ENCODE data around the gene CDKL1.

The CDKL1 gene

DNA sequence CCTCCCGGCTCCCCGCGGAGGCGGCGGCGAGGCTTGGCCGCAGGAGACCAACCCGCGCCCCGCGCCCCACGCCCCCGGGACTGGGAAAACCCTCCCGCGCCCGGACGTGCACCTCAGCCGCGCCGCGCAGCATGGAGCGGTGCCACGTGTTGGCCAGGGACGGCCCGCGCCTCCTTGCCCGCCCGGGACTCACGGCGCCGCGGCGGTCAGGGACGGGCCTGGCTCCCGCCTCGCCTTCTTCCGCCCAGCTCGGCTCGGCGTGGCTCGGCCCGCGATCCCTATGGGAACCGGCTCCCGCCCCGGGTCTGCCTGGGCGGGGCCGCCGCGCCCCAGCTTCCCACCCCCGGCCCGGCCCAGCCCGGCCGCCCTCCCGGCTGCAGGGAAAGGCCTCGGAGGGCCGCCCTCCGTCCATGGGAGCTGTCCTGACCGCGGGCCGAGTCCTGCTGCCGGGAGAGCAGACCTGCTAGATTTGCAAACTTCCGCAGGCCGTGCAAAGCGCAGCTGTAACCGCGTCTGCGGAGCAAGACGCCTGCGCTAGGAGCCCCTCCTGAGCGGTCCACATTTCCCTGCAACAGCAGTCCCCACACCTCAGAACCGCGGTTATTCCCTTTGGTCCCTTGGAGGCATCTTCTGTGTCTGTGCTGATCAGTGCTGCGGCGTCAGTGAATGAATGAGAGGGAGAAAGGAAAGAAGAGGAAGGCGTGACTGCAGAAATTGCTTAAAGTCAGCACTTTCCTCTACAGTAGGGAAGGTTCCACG lies at the start of gene CDKL1:
TSS of gene CDKL1 (minus strand) at position 251 of the 759 bp plus-strand sequence. CDS start 1,013 bp downstream, outside the sequence.
- peak in 47 of 58 donors; percentile 6 to 83 (median 45) for DNase-seq

DNA sequence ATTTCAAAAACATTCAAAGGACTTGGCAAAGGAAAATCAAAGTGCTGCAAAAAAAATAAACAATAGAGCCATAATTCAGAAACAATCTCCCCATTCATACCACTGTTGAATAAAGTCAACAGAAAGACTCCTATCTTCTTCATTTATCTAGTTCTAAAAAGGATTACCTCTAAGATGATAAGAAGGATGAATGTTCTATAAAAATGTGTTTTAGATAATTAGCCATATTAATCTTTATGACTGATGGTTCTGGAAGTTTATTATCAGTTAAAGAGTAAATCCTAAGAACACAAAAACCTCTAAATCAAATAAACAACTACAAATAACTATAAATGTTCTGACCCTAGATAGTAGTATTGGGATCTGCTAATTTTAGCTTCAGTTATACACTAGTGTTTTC lies 37.8 kb upstream of the CDKL1 start:
- no peak for DNase-seq

DNA sequence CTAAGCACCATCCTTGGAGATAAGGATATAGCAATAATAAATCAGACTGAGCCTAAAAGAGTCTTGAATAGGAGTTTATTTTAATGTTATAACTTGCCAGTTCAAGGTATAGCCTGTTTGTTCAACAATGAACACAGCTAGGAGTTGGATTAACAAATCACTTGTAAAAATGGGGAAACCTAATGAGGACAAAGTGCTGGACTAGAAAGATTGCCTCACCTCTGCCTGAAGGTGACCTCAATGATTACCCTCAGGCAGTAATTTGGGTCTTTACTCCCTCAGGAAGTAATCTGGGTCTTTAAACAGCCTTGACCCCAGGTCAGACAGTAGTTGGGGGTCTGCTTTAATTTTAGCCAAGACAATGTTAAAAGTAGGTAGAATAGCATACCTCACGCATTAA lies 35.5 kb upstream of the CDKL1 start:
- DNase-seq: no peak

DNA sequence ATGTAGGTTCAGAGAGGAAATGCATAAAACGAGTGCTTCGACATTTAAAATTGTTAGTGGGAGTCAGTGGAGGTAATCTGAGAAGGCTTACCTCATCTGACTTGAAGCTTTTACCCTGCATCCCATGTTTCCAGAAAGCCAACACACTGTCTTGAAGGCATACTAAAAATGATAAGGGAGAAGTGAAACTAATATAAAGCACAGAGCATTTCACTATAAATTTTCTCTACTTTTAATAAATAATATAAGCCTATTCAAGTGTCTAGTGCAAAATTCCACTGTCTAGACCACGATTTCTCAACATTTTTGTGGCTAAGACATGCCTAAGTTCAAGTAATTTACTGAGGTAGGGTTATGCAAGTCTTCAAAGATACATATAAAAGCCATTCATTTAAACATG lies 29.1 kb upstream of the CDKL1 start:
- no peak for DNase-seq

DNA sequence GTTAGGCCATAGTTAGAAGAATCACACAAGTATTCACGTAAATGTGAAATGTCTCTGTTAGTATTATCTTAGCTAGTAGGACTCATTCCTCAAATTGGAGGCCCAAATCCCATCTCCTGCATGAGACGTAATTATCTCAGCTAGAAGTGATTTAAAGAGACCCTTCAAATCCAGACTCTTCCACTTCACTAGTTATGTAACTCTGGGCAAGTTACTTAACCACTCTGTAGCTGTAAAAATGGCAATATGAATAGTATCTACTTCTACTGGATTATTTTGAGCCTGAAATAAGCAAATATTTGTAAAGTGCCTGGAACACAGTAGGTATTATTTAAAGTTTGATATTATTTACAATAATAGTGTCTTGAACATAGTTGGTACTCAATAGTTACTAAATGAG lies 28.4 kb upstream of the CDKL1 start:
- no peak for DNase-seq

DNA sequence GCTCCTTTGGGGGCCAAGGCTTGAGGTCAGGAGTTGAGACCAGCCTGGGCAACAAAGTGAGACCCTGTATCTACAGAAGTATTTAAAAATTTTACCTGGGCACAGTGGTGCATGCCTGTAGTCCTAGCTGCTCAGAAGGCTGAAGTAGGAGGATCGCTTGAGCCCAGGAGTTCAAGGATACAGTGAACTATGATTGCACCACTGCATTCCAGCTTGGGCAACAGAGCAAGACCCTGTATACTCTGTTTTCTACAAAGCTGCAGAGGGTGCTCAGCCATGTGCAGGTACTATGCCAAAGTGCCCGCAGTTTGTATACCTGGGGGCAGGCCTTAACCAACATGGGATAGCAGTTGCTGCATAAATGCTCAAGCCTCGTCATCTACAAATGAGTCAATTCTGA lies 26.8 kb upstream of the CDKL1 start:
- DNase-seq: no peak

DNA sequence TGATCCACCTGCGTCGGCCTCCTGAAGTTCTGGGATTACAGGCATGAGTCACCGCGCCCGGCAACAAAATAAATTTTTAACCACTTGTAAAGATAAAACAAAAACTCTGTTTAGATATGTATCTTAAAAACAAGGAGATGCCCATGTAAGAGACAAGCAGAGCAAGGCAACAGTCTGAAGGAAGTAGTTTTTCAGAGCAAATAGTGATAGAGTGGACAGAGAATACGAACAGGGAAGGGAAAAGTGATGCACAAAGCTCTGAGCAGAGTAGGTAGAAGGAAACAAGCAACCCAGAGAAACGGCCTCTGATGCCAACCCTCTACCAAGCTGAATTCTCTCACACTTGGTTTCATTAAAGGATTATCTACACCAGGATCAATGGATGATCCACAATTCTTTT lies 24.8 kb upstream of the CDKL1 start:
- DNase-seq: no peak

DNA sequence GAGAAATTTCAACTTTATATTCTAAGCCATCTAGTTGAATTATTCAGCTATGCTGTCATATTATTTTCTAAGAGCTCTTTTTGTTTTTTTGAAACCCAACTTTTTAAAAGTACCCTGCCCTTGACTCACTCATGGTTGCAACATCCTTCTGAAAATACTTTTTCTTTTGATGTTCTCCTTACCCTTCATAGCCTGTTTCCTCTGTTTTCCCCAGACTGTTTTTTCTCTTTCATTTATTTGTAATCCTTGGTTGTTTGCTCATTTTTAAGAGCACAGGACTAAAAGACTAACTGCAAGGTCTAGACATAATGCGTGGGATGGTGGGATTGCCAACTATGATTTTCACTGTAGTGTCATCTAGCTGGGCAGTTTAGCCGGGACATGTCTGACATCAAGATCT lies 21.2 kb upstream of the CDKL1 start:
- DNase-seq: no peak

DNA sequence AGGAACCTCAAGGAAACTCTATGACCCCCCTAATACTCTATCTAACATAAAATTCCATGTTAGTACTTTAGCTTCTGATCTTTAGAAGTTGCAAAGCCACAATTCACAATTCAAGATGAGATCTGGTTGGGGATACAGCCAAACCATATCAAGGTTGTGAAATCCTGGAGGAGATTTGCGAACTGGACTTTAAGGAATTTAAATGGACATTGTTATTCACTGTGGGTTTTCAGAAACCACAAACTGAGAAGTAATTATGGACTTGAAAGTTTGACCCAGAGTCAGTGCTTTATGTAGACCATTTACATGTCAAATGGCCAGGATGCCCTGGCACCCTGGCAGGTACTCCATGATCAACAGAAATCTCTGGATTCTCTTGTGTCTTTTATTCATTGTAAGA lies 14.2 kb upstream of the CDKL1 start:
- no peak for DNase-seq

DNA sequence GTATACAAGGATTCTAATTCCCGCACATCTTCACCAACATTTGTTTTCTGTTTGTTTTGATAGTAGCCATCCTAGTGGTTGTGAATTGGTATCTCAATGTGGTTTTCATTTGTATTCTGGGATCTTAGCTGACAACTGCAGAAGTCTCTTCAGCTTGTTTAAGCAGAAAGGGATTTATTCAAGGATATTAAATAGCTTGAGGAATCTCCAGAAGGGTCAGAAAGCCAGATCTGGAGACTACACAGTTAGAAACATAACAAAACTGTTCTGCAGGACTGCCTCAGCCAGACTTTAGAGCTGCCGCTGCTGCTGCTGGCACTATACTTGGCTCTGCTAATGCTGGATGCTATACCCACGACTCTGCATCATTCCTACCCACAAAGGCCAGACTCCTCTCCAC lies 13.4 kb upstream of the CDKL1 start:
- no peak for DNase-seq

DNA sequence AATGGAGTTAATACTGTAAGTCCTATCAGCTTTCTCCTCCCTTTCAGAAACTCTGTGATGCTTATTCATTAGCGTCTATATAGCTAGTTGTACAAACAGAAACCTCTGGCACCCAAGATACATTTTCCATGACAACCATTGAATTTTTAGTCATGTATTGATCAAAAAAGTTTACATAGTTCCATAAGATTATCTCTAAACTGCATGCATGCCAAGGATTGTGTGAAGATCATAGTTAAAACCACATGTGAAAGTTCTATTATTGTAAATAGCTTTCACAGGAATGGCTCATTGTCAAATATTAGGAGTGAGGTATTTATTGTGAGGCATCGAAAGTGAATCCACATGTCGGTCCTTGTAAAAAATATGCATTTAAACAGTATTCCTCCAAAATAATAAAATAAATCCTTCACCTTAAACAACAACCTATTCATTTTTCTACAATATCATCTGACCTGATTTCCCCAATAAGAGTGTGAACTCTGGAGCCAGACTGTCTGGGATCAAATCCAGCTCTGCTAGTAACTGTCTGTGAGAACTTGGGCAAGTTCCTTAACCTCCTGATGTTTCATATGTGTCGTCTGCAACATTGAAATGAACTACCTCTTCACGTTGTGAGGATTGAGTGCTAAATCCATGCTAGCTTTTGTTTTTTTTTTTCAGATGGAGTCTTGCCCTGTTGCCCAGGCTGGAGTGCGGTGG lies 10.6 kb upstream of the CDKL1 start:
- no peak for DNase-seq

DNA sequence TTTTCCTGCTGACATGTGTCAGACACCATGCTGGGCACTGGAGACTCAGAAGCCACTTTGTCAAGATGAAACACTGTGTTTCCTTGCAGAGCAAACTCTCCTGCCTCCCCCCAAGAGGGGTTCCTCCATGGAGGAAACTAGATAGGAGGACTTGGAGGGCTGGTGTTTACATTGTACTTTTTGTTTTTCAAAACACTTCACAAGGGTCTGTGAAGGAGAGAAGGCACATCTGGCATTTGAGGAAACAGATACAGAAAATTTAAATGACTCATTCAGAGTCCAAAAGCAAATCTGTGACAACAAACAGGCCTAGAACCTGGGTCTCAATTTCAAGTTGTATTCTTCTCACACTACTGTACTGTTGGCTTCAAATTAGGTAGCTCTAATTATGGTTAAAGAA lies 6.7 kb upstream of the CDKL1 start:
- no peak for DNase-seq

DNA sequence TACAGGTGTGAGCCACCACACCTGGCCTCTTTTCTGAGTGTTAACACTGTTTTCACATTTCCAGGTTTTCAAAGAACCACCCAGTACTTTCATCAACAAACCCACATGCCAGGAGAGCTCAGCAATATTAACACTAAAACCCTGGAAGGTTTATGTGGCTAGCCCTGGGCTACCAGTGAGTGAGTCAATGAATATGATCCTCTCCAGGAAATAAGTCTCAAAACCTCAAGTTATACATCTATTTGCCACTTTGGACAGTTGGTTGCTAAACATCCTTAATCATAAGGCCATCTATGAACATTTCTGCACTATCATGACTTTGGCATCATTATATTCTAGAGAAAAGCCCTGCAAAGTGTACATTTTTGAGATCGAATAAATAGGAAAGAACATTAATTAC lies 6.3 kb upstream of the CDKL1 start:
- no peak for DNase-seq

DNA sequence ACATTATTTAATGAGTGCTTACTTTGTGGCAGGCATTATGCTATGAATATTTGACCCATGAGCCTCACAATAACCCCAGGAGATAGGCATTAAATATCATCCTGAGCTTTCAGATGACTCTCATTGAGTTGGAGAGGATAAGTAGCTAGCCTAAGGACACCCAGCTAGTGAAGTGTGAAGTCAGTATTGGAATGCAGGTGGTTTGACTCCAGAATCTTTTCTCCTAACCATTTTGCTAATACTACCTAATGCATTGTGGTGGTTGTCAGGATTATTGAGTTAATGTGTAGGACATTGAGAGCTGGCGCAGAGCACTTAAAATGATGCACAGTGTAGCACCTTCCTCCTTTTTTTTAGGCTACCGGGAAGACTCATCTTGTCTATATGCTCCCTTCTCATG lies 3.8 kb upstream of the CDKL1 start:
- DNase-seq: no peak

DNA sequence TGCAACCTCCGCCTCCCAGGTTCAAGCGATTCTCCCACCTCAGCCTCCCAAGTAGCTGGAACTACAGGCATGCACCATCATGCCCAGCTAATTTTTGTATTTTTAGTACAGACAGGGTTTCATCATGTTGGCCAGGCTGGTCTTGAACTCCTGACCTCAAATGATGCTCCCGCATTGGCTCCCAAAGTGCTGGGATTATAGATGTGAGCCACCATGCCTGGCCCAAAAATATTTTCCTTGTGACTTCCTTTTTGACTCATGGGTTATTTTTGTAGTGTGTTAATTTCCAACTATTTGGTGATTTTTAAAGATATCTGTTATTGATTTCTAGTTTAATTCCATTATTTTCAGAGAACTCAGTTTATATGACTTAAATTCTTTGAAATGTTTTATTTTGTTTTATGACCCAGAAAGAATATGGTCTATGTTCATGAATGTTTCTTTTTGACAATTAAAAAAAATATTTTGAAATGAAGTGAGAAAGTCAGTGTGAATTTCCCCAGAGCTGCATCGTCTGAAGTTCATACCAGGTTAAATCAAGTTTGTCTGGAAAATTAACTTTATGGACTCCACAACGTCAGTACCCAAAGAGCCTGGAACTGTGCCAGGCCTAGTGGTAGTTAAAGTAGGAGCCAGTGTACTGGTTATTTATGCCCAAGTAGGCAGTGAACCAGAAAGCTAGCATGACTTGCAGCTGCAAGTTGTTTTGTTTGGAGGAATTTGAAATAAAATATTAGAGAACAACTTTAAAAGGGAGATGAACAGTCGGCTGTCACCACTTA lies 2.8 kb upstream of the CDKL1 start:
- peak in 1 of 58 donors; percentile 29 for DNase-seq

DNA sequence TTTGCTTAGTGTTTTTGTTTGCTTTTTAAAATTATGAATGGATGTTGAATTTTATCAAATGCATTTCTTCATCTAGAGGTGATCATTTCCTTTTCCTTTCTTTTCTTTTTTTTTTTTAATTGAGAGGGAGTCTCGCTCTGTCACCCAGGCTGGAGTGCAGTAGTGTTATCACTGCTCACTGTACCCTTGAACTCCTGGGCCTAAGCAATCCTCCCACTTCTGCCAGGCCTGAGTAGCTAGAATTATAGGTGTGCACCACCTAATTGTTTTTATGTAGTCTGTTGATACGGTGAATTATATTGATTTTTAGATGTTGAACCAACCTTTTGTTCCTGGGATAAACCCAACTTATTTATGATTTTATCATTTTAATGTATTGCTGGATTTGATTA lies 1.5 kb upstream of the CDKL1 start:
- no peak for DNase-seq

DNA sequence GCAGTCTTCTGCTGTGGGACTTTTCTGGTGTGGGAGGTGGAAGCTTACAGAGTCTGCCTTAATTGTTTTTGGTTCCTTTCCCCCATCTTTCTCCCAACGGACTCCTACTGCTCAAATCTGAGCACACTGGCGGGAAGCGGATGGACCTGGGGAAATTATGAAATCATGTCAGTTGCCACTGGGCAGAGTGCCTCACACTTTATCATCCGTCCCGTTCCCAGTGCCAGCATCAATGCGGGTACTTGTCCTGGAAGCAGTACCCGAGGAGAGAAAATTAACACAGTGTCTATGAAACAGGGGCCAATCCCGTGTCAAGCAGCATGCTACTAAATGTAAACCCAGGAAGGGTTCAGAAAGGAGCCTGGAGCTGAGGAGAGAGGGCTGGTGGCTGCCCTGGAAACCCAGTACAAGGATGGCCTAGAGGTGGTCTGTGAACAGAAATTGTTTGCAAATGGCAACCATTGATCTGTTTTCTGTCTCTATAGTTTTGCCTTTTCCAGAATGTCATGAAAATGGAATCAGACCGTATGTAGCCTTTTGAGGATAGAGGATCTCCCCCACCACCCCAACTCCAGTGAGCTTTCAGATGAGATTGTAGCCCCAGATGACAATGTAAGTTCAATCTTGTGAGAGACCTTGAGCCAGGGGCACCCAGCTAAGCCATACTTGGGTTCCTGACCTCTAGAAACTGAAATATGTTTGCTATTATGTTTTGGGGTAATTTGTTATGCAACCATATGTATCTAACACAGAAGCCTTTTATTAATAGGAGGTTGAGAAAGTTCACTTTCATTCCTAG lies 908 bp upstream of the CDKL1 start:
- peak in 23 of 58 donors; percentile 5 to 73 (median 35) for DNase-seq

DNA sequence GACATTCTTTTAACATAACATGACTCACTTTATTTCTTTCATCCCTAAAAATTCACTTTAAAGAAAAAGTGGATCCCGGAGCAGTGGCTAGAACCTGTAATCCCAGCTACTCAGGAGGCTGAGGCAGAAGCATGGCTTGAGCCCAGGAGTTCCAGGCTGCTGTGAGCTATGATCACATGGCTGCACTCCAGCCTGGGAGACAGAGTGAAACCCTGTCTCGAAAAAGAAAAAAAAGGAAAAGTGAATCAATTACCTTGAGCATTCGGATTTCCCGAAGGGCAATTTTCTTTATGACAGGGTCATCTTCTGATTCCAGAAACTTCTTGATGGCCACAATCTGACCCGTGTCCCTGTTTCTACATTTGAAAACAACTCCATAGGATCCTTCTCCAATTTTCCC lies 1.2 kb downstream of the CDKL1 start:
- DNase-seq: peak in 7 of 58 donors; percentile 4 to 15 (median 7)

DNA sequence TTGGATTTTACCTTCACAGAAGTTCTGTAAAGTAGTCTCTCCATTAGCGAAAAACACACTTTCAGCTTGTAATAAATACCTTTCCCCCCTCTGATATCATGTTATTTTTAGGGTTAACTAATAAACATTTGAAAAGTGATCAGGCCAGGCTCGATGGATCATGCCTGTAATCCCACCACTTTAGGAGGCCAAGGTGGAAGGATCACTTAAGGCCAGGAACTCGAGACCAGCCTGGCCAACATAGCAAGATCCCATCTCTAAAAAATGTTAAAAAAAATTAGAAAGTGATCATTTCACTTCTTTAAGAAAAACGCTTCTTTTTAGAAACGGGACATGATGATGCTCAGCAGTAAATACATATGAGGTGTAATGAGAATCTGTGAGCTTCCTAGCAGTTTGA lies 2.0 kb downstream of the CDKL1 start:
- no peak for DNase-seq

DNA sequence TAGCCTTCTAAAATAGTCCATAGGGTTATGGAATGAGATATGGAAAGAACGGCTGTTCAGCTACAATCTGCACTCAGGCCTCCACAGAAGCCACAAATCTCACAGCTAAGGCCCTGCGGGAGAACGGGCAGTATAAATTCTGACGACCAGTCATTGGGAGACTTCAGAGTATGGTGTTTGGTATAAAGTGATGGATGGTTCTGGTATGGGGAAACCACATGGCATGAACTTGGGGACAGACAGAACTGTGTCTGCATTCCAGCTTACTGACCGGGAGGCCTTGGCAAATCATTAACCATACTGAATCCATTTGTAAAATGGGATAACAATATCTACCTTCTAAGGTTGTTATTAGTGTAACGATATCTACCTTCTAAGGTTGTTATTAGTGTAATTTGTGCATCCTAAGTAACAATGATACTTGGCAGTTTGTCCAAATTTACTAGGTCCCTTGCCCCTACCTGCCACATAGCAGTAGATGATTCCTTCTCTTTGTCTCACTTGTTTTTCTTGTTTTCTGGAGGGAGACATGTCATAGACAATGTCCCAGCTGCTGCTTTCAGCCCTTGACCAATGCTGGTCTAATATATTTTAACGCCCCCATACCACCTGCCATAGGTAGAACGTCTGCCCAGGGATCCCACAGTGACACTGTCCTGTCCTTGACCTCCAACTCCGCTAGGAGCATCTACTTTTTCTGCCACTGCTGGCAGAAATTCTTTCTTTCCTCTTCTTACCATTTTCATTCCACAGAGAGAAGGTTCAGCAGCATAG lies 6.8 kb downstream of the CDKL1 start:
- no peak for DNase-seq
